Activated CD4-positive, alpha-beta memory T cell treated with anti-CD3 and anti-CD28 coated beads, Interleukin-2, amount 10 ng/mL, durations not matched to agents 7 days and 5 days (primary cell): ENCODE data around the gene DRD4. TPM values are rescaled to one million over a fixed set of nuclear protein-coding genes. Genes with fewer than 3 reads are reported as not detected.

Experiments used
- CTCF ChIA-PET: fragments of 350-600 bp; sonication (Branson Sonifier 250); formaldehyde crosslinking; loops from one replicate; lab custom pipeline; 2021; ENCODE audit warnings: antibody characterized with exemption, inconsistent platforms; lab: Charles Lee
- POLR2A ChIA-PET: fragments of 350-600 bp; sonication (Branson Sonifier 250); formaldehyde crosslinking; loops from one replicate; lab custom pipeline; 2021; ENCODE audit warnings: antibody characterized with exemption; lab: Charles Lee
- DNase-seq: peaks from one replicate; pipeline ENCODE4 v3.0.0-alpha.2; 2020
- H3K27ac Mint-ChIP-seq: one replicate; pipeline ENCODE4 v1.8.0; 2021; ENCODE audit warnings: mild to moderate bottlenecking, mixed read lengths
- H3K27me3 Mint-ChIP-seq: one replicate; pipeline ENCODE4 v1.8.0; 2021; ENCODE audit warnings: mixed read lengths
- H3K36me3 Mint-ChIP-seq: one replicate; pipeline ENCODE4 v1.8.0; 2021; ENCODE audit warnings: low read depth, mixed read lengths
- H3K4me1 Mint-ChIP-seq: one replicate; pipeline ENCODE4 v1.8.0; 2021; ENCODE audit warnings: mixed read lengths
- H3K4me3 Mint-ChIP-seq: one replicate; pipeline ENCODE4 v1.8.0; 2021; ENCODE audit warnings: mild to moderate bottlenecking, mixed read lengths
- H3K9me3 Mint-ChIP-seq: one replicate; pipeline ENCODE4 v1.8.0; 2021; ENCODE audit warnings: mixed read lengths
- total RNA-seq, 2 experiments: library from RNA; stranded (reverse); gene quantifications; one replicate each; pipeline ENCODE4 v1.2.3, GENCODE V29; 2021

The DRD4 gene
- total RNA-seq, 2 experiments from 2014 or later, result 0.18 to 0.20 TPM

DNA sequence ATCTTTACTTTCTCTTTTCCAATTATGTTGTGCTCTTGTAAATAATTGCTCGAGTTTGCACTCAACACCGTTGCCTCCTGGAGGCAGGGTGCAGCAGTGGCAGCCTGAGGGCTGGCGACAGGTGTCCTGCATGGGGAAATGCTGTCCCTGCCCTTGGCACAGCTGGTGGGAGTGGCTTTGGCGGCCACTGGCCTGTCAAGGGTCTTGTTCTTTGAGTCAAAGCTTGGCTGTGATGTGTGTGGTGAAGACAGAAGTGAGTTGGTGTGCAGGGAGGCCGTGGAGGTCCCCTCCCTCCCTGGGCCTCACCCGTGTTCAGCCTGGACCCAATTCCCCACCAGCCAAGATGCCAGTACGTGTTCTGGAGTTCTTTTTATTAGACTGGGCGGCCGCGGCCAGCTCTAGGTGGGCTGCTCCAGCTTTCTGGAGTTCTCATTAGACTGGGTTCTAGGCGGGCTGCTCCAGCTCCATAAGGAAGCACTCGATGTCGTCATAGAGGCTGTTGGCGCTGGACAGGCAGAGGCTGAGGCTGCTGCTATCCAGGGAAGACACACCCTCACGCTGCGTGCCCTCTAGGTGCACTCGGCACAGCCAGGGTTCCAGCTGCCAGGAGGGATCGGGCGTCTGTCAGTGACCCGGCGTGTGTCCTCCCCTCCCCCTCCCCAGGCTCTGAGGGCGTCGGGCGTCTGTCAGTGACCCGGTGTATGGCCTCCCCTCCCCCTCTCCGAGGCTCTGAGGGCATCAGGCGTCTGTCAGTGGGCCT, 24.7 kb upstream of the DRD4 start:
- peak overlapping the region; percentile 84 for H3K27ac Mint-ChIP-seq
- ChIA-PET POLR2A (interaction anchor here (1.1 to 3.0 kb wide), 5 partner anchors 34 to 62 kb away, joined by 3 to 15 read pairs (median 5); partner anchors contain the start of genes LMNTD2 and PHRF1), CTCF (interaction anchor here (0.8 to 1.0 kb wide), 3 partner anchors 36 to 164 kb away, joined by 3 read pairs; partner anchors contain the start of gene PHRF1)
- H3K9me3 Mint-ChIP-seq, result no peaks in the 10 kb centered on the region
- H3K4me1 Mint-ChIP-seq, result peaks cover 13% of the 10 kb centered on the region
- H3K27me3 Mint-ChIP-seq, result no peaks in the 10 kb centered on the region
- DNase-seq, result peak; percentile 44
- peaks cover 61% of the 10 kb centered on the region for H3K36me3 Mint-ChIP-seq
- H3K4me3 Mint-ChIP-seq, result peak overlapping the region; percentile 55

- peaks cover 59% of the 10 kb centered on the region for H3K36me3 Mint-ChIP-seq
- CTCF ChIA-PET, result interaction anchor here (1.0 kb wide), 2 partner anchors 58 to 164 kb away, joined by 3 read pairs; no protein-coding TSS in a partner anchor
- POLR2A ChIA-PET, result interaction anchor here (0.8 to 3.0 kb wide), 6 partner anchors 17 to 62 kb away, joined by 3 to 15 read pairs (median 4); partner anchors contain the start of genes LMNTD2 and PHRF1
- H3K4me1 Mint-ChIP-seq, result peaks cover 13% of the 10 kb centered on the region
- H3K4me3 Mint-ChIP-seq, result peak overlapping the region; percentile 13
- H3K27me3 Mint-ChIP-seq, result no peaks in the 10 kb centered on the region
- peak overlapping the region; percentile 84 for H3K27ac Mint-ChIP-seq
- no peaks in the 10 kb centered on the region for H3K9me3 Mint-ChIP-seq
- no peak for DNase-seq
Measured at GRCh38 chr11:612961-613300, 24.1 kb upstream of the DRD4 start.

DNA sequence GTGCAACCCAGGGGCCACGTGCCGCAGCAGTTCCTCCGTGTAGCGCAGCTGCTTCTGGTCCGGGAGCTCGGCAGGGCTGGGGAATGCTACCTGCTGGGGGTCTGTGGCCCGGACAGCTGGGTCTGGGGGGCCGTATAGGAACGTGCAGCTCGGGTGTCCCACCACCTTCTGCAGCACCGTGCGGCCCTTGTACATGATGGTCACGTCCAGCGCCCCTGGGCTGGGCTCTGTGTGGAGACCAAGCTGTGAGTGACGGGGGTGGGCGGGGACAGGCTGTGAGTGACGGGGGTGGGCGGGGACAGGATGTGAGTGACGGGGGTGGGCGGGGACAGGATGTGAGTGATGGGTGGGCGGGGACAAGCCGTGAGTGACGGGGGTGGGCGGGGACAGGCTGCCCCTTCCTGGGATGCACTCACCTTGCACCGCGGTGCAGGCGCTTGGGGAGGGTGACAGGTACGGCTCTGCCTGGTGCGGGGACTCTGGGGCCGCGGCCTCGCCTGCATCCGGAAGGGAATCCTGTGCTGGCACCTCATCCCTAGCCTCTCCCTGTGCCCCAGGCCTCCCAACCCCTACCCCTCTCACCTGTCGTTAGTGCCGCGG, 23.6 kb upstream of the DRD4 start:
- Mint-ChIP-seq H3K27me3 (no peaks in the 10 kb centered on the region), H3K27ac (peak overlapping the region; percentile 95)
- peak; percentile 91 for DNase-seq

GRCh38 chr11:614021-614622, 22.9 kb upstream of the DRD4 start:
- Mint-ChIP-seq H3K36me3 (peaks cover 50% of the 10 kb centered on the region), H3K9me3 (no peaks in the 10 kb centered on the region), H3K27me3 (no peaks in the 10 kb centered on the region)

More for the DNA sequence above, 23.6 kb upstream of the DRD4 start:
- Mint-ChIP-seq H3K36me3 (peaks cover 53% of the 10 kb centered on the region), H3K9me3 (no peaks in the 10 kb centered on the region), H3K4me3 (peak overlapping the region; percentile 94), H3K4me1 (peaks cover 13% of the 10 kb centered on the region)
- POLR2A ChIA-PET, result interaction anchor here (0.7 to 3.0 kb wide), 11 partner anchors 8 to 108 kb away, joined by 3 to 15 read pairs (median 4); partner anchors contain the start of genes PHRF1 and RNH1
- CTCF ChIA-PET, result interaction anchor here (0.5 to 1.0 kb wide), 4 partner anchors 13 to 165 kb away, joined by 3 read pairs; partner anchors contain the start of gene PHRF1

GRCh38 chr11:614623-615503, 22.2 kb upstream of the DRD4 start:
- H3K36me3 Mint-ChIP-seq, result peaks cover 47% of the 10 kb centered on the region
- DNase-seq, result no peak
- no peaks in the 10 kb centered on the region for H3K9me3 Mint-ChIP-seq
- H3K27me3 Mint-ChIP-seq, result no peaks in the 10 kb centered on the region
- peaks cover 13% of the 10 kb centered on the region for H3K4me1 Mint-ChIP-seq
- POLR2A ChIA-PET, result interaction anchor here (0.6 to 3.0 kb wide), 28 partner anchors 8 to 191 kb away, joined by 3 to 15 read pairs (median 4); partner anchors contain the start of genes CDHR5, DEAF1, HRAS and LMNTD2
- H3K27ac Mint-ChIP-seq, result peak overlapping the region; percentile 97
- peak overlapping the region; percentile 94 for H3K4me3 Mint-ChIP-seq
- CTCF ChIA-PET, result interaction anchor here (0.9 to 1.4 kb wide), 2 partner anchors 108 to 111 kb away, joined by 3 to 4 read pairs; no protein-coding TSS in a partner anchor

More at GRCh38 chr11:614021-614622, 22.9 kb upstream of the DRD4 start:
- Mint-ChIP-seq H3K27ac (peak overlapping the region; percentile 95), H3K4me3 (peak overlapping the region; percentile 94), H3K4me1 (peaks cover 13% of the 10 kb centered on the region)
- peak; percentile 36 for DNase-seq
- CTCF ChIA-PET, result interaction anchor here (0.5 to 0.7 kb wide), 2 partner anchors 14 to 110 kb away, joined by 3 read pairs; no protein-coding TSS in a partner anchor
- POLR2A ChIA-PET, result interaction anchor here (0.6 to 3.0 kb wide), 16 partner anchors 9 to 192 kb away, joined by 3 to 15 read pairs (median 4); partner anchors contain the start of genes HRAS, PHRF1 and RNH1

- Mint-ChIP-seq H3K4me1 (peaks cover 13% of the 10 kb centered on the region), H3K27ac (peak within 1 kb of the TSS; percentile 97), H3K9me3 (no peaks in the 10 kb centered on the region), H3K36me3 (peaks cover 43% of the 10 kb centered on the region), H3K4me3 (peak within 1 kb of the TSS; percentile 94), H3K27me3 (no peaks in the 10 kb centered on the region)
- POLR2A ChIA-PET, result interaction anchor here (0.6 to 1.7 kb wide), 20 partner anchors 9 to 204 kb away, joined by 3 to 12 read pairs (median 4); partner anchors contain the start of genes CDHR5, DEAF1, LMNTD2 and PHRF1
- peak; percentile 94 for DNase-seq
- CTCF ChIA-PET, result interaction anchor here (0.9 to 1.4 kb wide), 2 partner anchors 107 to 110 kb away, joined by 3 to 4 read pairs; no protein-coding TSS in a partner anchor
Measured at GRCh38 chr11:615504-616319, 21.4 kb upstream of the DRD4 start, which contains the start of gene IRF7. TSS of gene IRF7 (minus strand) at chr11:615950. CDS start at chr11:615364, 586 bp downstream.

DNA sequence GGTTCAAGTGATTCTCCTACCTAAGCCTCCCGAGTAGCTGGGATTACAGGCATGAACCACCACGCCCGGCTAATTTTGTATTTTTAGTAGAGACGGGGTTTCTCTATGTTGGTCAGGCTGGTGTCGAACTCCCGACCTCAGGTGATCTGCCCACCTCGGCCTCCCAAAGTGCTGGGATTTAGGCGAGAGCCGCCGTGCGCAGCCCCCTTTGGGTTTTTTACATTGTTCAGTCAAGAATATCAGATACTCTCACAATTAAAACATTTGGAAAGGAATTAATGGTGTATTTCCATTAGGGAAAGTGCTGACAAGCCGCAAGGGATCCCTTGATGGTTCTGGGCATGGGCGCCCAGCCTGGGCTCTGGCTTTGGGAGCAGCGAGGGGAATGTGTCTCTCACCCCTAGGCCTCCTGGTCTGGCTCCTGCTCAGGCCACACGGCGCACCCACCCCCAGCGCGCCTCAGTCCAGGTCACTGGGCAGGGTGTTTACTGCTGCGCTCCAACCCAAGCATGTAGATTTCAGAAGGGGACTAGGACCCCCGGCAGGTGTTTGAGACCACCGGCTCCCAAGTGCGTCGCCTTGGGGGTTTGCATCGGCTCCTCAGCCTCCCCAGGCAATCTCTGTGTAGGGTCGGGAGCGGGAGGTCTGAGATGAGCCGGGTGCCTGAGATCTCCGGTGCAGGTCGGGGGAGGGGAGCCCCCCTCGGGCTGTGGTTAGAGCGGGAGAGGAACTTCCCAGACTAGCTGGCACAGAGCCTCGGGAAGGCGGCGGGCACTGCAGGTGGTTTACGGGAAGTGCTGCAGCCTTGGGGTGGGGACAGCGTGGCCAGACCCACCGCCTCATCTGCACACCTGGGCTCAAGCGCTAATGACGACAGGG, 20.5 kb upstream of the DRD4 start:
- Mint-ChIP-seq H3K4me1 (peaks cover 13% of the 10 kb centered on the region), H3K9me3 (no peaks in the 10 kb centered on the region), H3K4me3 (peak overlapping the region; percentile 94), H3K27me3 (no peaks in the 10 kb centered on the region), H3K36me3 (peaks cover 37% of the 10 kb centered on the region), H3K27ac (peak overlapping the region; percentile 97)
- ChIA-PET POLR2A (interaction anchor here (1.1 to 1.6 kb wide), 10 partner anchors 10 to 132 kb away, joined by 3 to 12 read pairs (median 4); partner anchors contain the start of genes DEAF1, PHRF1 and TMEM80), CTCF (interaction anchor here (1.4 kb wide), 1 partner anchor 107 kb away, joined by 4 read pairs; no protein-coding TSS in a partner anchor)
- no peak for DNase-seq

- peaks cover 9% of the 10 kb centered on the region for H3K4me1 Mint-ChIP-seq
- peaks cover 29% of the 10 kb centered on the region for H3K36me3 Mint-ChIP-seq
- no peak for DNase-seq
- H3K9me3 Mint-ChIP-seq, result no peaks in the 10 kb centered on the region
- no peaks in the 10 kb centered on the region for H3K27me3 Mint-ChIP-seq
- ChIA-PET CTCF (no interaction called here), POLR2A (no interaction called here)
- no peak overlapping the region for H3K27ac Mint-ChIP-seq
- no peak overlapping the region for H3K4me3 Mint-ChIP-seq
Measured at GRCh38 chr11:617199-617911, 19.7 kb upstream of the DRD4 start.

DNA sequence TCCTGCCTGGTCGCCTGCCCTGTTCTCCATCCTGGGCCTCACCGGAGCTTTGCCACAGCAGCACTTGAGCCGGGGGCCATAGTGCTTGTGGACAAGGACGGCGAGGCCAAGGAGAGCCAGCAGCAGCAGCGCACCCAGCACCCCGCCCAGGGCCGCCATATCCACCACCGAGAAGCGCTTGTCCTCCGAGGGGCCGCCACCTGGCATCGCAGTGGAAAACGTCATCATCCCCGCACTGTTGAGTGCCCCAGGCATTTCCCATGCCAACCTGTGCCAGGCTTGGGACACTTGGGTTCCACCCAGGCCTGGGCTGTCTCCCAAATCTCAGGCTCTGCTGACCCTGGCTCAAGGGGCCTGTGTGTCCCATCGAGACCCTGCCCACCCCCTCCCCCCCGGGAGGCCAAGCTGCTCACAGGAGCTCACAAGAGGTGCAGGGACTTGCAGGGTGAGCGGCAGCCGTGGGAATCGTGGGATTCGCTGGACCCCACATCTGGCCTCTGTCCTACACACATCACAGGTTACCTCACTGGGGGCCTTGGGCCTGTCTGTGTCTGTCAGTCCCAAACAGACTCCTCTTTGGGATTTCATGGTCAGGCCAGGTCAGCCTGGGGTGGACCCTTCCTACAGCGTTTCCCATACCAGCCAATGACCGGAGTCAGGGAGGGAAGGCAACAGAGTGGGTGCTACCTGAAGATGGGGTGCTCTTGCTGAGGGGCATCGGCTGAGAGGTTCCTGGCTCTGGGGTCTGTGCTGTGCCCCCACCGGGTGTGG, 19.0 kb upstream of the DRD4 start:
- Mint-ChIP-seq H3K27ac (no peak overlapping the region), H3K36me3 (peaks cover 22% of the 10 kb centered on the region), H3K4me3 (peak overlapping the region; percentile 30), H3K4me1 (peaks cover 9% of the 10 kb centered on the region), H3K27me3 (no peaks in the 10 kb centered on the region), H3K9me3 (no peaks in the 10 kb centered on the region)
- ChIA-PET POLR2A (no interaction called here), CTCF (no interaction called here)
- DNase-seq, result no peak
